Pancreas (tissue), 10 donors: ENCODE data around the gene ARHGAP22. TPM values are rescaled to one million over a fixed set of nuclear protein-coding genes. Genes with fewer than 3 reads are reported as not detected.

Experiments used
- ATAC-seq, 4 donors: fragments of 200-7000 bp; cut with Tn5 transposase; one replicate each; pipeline versions ENCODE4 v1.8.0 to v1.9.1; 2020; ENCODE audit warnings: mild to moderate bottlenecking in 4 of 4, moderate library complexity in 4 of 4
- DNase-seq, 6 donors: peaks; one replicate each; pipeline ENCODE4 v3.0.0-alpha.2; 2020
- FAIRE-seq: peaks from 2 replicates; lab custom pipeline; 2012; peaks lifted over from hg19 to GRCh38; lab: Jason Lieb, UNC
- H3K27ac ChIP-seq, 4 donors: fragments of 200-600 bp; sonication (generic); 1 replicate in 3 of 4; 2 replicates in 1 of 4; pipeline versions ENCODE4 v1.5.0 to v1.8.0; 2020
- H3K27me3 ChIP-seq, 4 donors: fragments of 200-600 bp; one replicate each; pipeline ENCODE4 v1.8.0; 2021
- H3K36me3 ChIP-seq, 3 donors: fragments of 200-600 bp; sonication (generic) in 1 of 3; one replicate each; pipeline versions ENCODE4 v1.5.0 to v1.8.0; 2020 to 2021
- H3K4me1 ChIP-seq, 3 donors: fragments of 200-600 bp; one replicate each; pipeline ENCODE4 v1.8.0; 2021
- H3K4me3 ChIP-seq, 4 donors: fragments of 200-600 bp; sonication (generic) in 2 of 4; one replicate each; pipeline versions ENCODE4 v1.5.0 to v1.8.0; 2020 to 2021
- H3K9me3 ChIP-seq, 4 donors: fragments of 200-600 bp; one replicate each; pipeline ENCODE4 v1.8.0; 2021
- CTCF ChIP-seq, 4 donors: fragments of 200-600 bp; sonication (generic) in 3 of 4; IDR thresholded peaks; one replicate each; pipeline versions ENCODE4 v1.5.0 to v1.8.0; 2021; ENCODE audit warnings: antibody characterized with exemption in 4 of 4
- WGBS, 2 donors: extraction: QIAGEN DNeasy Blood & Tissue Kit; methylation state at CpG; one replicate each; pipeline ENCODE4 v1.1.7; 2013; 5-methylcytosine and 5-hydroxymethylcytosine counted together
- intact Hi-C, 3 donors: fragments of 100-400 bp; cut with DNase I; formaldehyde crosslinking; loops; one replicate each; pipeline versions ENCODE4 v1.11.1 to v1.14.2; 2022
- polyA plus RNA-seq, 2 donors: library from polyadenylated mRNA; stranded (reverse); fragments of 200-250 nt; gene quantifications; one replicate each; pipeline ENCODE4 v1.2.3, GENCODE V29; 2013
- total RNA-seq, 6 donors: library from RNA; stranded (reverse); fragmentation: NEBNext Ultra II Directional in 4 of 6; extraction: Animal tissue kit (Norgen Biotek cat#: 25700) in 4 of 6; gene quantifications; one replicate each; pipeline versions ENCODE4 v1.2.1 to v1.2.4, GENCODE V29; 2021 to 2023
- donor health status: healthy with polysubstance abuse.
- donor health status: DM: no; HTN: no; CAD: no; lungs with moderate emphysema.
- donor health status: DM: no; HTN: no; CAD: no.
- donor health status: control.
- donor health status: control.
- donor health status: Bipolar disorder and iron deficiency.
- donor health status: DM: yes; HTN: yes; CAD: no.
- donor health status: DM: no; HTN: no; CAD: no.
- donor health status: DM: no; HTN: no; CAD: no.
- donor health status: DM: yes; HTN: yes; CAD: no.

Gene ARHGAP22
- total and polyA plus RNA-seq, 8 donors = 1.1 to 6.0 (median 1.9) TPM

- ATAC-seq (peak in 2 of 4 donors; percentile 46 to 47), FAIRE-seq (no peak), DNase-seq (no peak)
- H3K4me1 ChIP-seq = no peaks in the 10 kb centered on the region
- intact Hi-C loops = no loop called here
- no peak for TF ChIP-seq CTCF (IDR thresholded peaks at IDR 0.05)
- no peaks in the 10 kb centered on the region for H3K9me3 ChIP-seq
- no peaks in the 10 kb centered on the region for H3K36me3 ChIP-seq
- no peak overlapping the region for H3K4me3 ChIP-seq
- no peak overlapping the region for H3K27ac ChIP-seq
- WGBS, 2 donors = 83 to 85% methylated on average over 16 of the region's 16 CpGs
- H3K27me3 ChIP-seq = no peaks in the 10 kb centered on the region
Observed at GRCh38 chr10:48493083-48493871, 111.6 kb downstream of the ARHGAP22 start.

- intact Hi-C loops = no loop called here
- H3K4me3 ChIP-seq = no peak overlapping the region
- H3K4me1 ChIP-seq = no peaks in the 10 kb centered on the region
- no peaks in the 10 kb centered on the region for H3K36me3 ChIP-seq
- no peaks in the 10 kb centered on the region for H3K27me3 ChIP-seq
- FAIRE-seq (no peak), ATAC-seq (no peak), DNase-seq (no peak)
- no peak overlapping the region for H3K27ac ChIP-seq
- no peak for TF ChIP-seq CTCF (IDR thresholded peaks at IDR 0.05)
- WGBS, 2 donors = 61 to 86% methylated on average over 2 of the region's 2 CpGs
- H3K9me3 ChIP-seq = no peaks in the 10 kb centered on the region
Observed at GRCh38 chr10:48492201-48492600, 112.7 kb downstream of the ARHGAP22 start.

GRCh38 chr10:48491392-48492139 is 113.3 kb downstream of the ARHGAP22 start:
- intact Hi-C loops = no loop called here
- no peaks in the 10 kb centered on the region for H3K4me1 ChIP-seq
- FAIRE-seq (no peak), DNase-seq (no peak), ATAC-seq (no peak)
- H3K9me3 ChIP-seq = no peaks in the 10 kb centered on the region
- H3K27ac ChIP-seq = no peak overlapping the region
- no peaks in the 10 kb centered on the region for H3K36me3 ChIP-seq
- H3K27me3 ChIP-seq = no peaks in the 10 kb centered on the region
- no peak overlapping the region for H3K4me3 ChIP-seq
- WGBS, 2 donors = 91% methylated on average over 13 of the region's 13 CpGs
- TF ChIP-seq CTCF (IDR thresholded peaks at IDR 0.05) = no peak

- no peak overlapping the region for H3K4me3 ChIP-seq
- no peak for DNase-seq
- ATAC-seq = no peak
- no peak overlapping the region for H3K27ac ChIP-seq
- H3K9me3 ChIP-seq = no peaks in the 10 kb centered on the region
- WGBS, 2 donors = 77 to 79% methylated on average over 6 of the region's 6 CpGs
- TF ChIP-seq CTCF (IDR thresholded peaks at IDR 0.05) = no peak
- intact Hi-C loops = no loop called here
- no peak for FAIRE-seq
- H3K4me1 ChIP-seq = no peaks in the 10 kb centered on the region
- H3K27me3 ChIP-seq = no peaks in the 10 kb centered on the region
- H3K36me3 ChIP-seq = no peaks in the 10 kb centered on the region
Observed at GRCh38 chr10:48490946-48491345, 113.9 kb downstream of the ARHGAP22 start.

- intact Hi-C loops = no loop called here
- Histone ChIP-seq H3K27ac (no peak overlapping the region), H3K27me3 (no peaks in the 10 kb centered on the region), H3K4me3 (no peak overlapping the region), H3K36me3 (no peaks in the 10 kb centered on the region), H3K4me1 (no peaks in the 10 kb centered on the region), H3K9me3 (no peaks in the 10 kb centered on the region)
- DNase-seq (no peak), FAIRE-seq (no peak), ATAC-seq (no peak)
- no peak for TF ChIP-seq CTCF (IDR thresholded peaks at IDR 0.05)
- 81 to 87% methylated on average over 7 of the region's 7 CpGs for whole genome bisulfite sequencing, 2 donors
Observed at GRCh38 chr10:48490571-48490940, 114.3 kb downstream of the ARHGAP22 start.
